H7 (cell line): ENCODE results near the gene CELF2. TPM values are rescaled to one million over a fixed set of nuclear protein-coding genes. Genes with fewer than 3 reads are reported as not detected.
"Not testable (repeated sequence)": the region's sequence is repeated elsewhere in the genome, so short reads cannot be mapped to it uniquely, and the experiment has no call there.

Experiments used
- DNase-seq: peaks from one replicate; pipeline ENCODE4 v3.0.0; 2012
- H3K27me3 ChIP-seq: 2 replicates; pipeline ENCODE4 v1.6.0; 2011; ENCODE audit warnings: mild to moderate bottlenecking, low read length; ENCODE audit not compliant: control insufficient read depth, insufficient read depth
- H3K36me3 ChIP-seq: replicated peaks from 2 replicates; pipeline ENCODE4 v1.5.1; 2011; ENCODE audit warnings: low read length; ENCODE audit not compliant: control insufficient read depth, insufficient read depth
- H3K4me3 ChIP-seq: 2 replicates; pipeline ENCODE4 v1.5.1; 2011; ENCODE audit warnings: low read depth, mild to moderate bottlenecking, control low read depth, low read length, moderate library complexity; ENCODE audit not compliant: insufficient read depth
- total RNA-seq: library from RNA; depleted of rRNA; stranded (reverse); fragments of >200 nt; shearing (Covaris generic); gene quantifications from 2 replicates; pipeline ENCODE4 v1.2.3, GENCODE V29; 2014

Gene CELF2
- total RNA-seq, 1 experiment from 2014 or later, result 8.5 TPM

DNA sequence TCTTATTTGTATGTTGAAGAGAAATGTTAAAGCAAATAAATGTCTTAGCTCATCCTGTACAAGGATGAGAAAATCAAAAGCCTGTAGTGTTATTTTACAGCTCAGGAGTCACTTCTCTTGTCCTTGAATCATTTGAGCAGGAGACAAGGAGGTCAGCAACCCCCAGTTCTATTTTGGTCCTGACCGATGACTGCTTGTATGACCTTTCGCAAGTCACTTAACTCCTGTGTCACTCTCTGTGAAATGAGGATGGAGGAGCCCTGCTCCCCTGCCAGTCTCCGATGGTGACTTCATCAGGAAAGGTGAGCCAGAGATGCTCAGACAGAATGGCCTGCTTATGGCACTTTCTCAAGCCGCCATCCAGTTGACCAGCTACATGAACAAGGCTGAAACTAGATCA, 101.0 kb downstream of the CELF2 start:
- Histone ChIP-seq H3K27me3 (no peaks in the 10 kb centered on the region), H3K36me3 (no peaks in the 10 kb centered on the region), H3K4me3 (no peak overlapping the region)
- no peak for DNase-seq

DNA sequence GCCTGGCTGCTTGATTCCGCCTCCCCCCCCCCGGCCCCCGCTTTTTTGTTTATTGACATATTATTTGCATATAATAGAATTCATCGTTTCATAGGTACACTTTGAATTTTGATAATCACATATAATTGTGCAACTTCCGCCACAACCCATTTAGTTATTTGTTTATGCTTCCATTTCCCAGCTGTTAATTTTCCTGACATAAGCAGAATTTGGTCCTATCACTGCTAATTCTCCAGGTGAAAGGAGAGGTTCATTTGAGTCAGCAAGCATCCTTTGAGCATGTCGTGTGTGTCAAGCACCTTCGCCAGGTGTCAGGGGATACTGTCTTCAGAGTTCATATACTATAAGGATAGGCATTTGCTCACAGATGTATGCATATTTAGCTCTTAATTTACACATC, 102.2 kb downstream of the CELF2 start:
- no peak for DNase-seq

DNA sequence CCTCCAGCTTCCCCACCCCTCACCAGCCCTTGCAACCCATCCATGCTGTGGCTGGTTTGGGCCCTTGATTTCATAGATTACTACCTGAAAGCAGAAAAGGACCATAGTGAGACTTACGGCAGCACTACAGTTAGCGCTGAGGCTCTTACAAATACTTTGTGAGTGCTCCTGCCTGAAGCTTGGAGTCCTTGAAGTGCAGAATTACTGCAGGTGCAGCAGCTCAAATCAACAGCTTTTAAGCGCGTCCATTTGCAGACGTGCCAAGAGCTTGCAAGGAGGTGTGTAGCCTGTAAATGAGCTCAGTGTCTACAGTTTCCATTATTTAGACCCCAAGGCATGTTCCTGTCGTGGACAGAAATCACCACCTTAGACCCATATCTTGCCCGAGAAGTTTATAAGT, 103.0 kb downstream of the CELF2 start:
- H3K4me3 ChIP-seq, result no peak overlapping the region
- no peaks in the 10 kb centered on the region for H3K27me3 ChIP-seq
- no peak for DNase-seq
- H3K36me3 ChIP-seq, result no peaks in the 10 kb centered on the region

More for the DNA sequence above, 102.2 kb downstream of the CELF2 start:
- H3K36me3 ChIP-seq, result no peaks in the 10 kb centered on the region
- no peaks in the 10 kb centered on the region for H3K27me3 ChIP-seq
- H3K4me3 ChIP-seq, result no peak overlapping the region

DNA sequence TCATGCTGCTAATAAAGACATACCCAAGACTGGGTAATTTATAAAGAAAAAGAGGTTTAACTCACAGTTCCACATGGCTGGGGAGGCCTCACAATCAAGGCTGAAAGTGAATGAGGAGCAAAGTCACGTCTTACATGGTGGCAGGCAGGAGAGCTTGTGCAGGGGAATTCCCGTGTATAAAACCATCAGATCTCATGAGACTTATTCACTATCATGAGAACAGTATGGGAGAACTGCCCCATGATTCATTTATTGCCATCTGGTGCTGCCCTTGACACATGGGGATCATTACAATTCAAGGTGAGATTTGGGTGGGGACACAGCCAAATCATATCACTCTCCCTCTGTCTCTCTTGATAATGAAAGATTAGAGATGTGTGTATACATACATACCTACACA, 106.2 kb downstream of the CELF2 start:
- not testable (repeated sequence) for DNase-seq, H3K4me3 ChIP-seq, H3K36me3 ChIP-seq, H3K27me3 ChIP-seq

DNA sequence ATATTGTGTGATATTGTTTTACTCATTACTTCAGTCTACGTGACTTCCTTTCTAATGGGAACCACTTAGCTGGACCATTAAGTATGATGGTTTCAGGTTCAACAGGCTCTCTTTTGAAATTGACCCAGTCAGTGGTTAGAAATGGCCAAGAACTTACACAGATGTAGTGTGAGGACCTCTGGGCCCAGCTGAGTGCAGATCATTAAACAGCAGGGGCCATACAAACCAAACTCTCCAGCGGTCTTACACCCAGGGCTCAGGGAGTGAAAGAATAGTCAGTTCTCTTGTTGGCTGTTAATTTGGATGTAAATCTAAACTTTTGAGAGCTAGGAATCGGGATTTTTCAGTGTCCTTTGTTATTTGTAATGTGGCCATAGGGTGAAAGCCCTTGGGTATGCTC, 107.3 kb downstream of the CELF2 start:
- DNase-seq, result no peak
- H3K27me3 ChIP-seq, result no peaks in the 10 kb centered on the region
- no peak overlapping the region for H3K4me3 ChIP-seq
- H3K36me3 ChIP-seq, result no peaks in the 10 kb centered on the region

DNA sequence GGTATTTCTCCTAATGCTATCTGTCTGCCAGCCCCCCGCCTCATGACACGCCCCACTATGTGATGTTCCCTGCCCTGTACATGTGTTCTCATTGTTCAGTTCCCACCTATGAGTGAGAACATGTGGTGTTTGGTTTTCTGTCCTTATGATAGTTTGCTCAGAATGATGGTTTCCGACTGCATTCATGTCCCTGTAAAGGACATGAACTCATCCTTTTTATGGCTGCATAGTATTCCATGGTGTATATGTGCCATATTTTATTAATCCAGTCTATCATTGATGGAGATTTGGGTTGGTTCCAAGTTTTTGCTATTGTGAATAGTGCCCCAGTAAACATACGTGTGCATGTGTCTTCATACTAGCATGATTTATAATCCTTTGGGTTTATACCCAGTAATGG, 109.3 kb downstream of the CELF2 start:
- not testable (repeated sequence) for H3K4me3 ChIP-seq, H3K27me3 ChIP-seq, H3K36me3 ChIP-seq, DNase-seq

DNA sequence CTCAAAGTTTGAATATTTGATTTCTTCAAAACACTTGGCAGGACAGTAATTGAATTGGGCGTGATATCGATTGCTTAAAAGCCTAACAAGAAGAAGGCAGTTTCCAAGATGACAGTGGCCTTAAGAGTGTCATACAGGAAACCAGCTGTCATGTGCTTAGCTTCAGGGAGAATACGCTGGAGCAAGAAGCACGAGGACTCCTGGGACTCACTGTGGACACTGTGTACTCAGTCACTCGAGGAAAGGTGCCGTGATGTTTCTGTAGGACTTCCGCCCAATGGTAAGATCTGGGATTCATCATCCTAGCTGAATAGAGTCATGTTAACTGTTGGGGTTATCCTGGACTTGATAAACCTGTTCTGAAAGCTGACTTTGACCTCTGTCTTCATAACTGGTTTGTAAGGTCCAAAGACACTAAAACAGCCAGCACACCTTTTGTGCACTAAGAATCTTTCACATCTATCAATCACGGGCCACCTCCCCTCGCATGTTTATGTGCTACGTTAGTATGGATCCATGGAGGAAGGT, 113.5 kb downstream of the CELF2 start:
- H3K4me3 ChIP-seq, result no peak overlapping the region
- H3K36me3 ChIP-seq, result no peaks in the 10 kb centered on the region
- DNase-seq, result no peak
- H3K27me3 ChIP-seq, result no peaks in the 10 kb centered on the region

DNA sequence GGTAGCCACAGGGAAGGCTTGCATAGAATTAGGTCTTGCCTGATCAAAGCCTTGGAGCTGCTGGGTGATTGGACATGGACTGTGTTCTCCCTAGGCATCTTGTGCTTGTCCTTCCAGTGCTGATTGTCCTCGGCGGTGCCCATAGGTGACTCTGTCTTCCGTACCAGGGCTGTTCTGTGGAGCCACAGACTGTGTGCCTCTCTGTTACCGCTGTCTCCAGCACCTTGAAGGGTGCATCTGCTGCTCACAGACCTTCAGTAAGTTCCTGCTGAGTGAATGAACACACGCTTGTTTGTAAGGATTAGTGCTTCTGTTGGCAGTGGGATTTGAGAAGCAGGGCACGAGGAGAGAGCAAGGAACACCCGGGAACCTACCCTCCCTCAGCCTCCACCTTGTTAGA, 116.7 kb downstream of the CELF2 start:
- H3K27me3 ChIP-seq, result no peaks in the 10 kb centered on the region
- H3K4me3 ChIP-seq, result no peak overlapping the region
- DNase-seq, result no peak

DNA sequence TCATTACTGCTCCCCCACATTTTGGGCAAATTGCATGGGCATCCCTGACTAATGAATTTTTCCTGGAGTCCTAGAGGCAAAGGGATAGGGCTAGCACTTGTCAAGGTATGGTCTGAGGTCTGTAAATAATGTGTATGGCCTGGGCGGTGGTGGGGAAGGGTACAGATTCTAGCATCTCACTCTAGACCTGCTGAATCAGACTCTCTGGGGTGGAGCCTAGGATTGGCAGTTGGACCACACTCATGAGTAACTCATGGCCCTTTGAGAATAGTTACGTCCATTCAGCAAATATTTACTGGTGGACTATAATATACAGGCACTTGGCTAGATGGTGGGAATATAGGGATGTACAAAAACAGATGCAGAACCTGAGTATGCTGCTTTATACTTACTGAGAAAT, 118.0 kb downstream of the CELF2 start:
- Histone ChIP-seq H3K4me3 (no peak overlapping the region), H3K36me3 (no peaks in the 10 kb centered on the region), H3K27me3 (no peaks in the 10 kb centered on the region)
- DNase-seq, result no peak

More for the DNA sequence above, 116.7 kb downstream of the CELF2 start:
- no peaks in the 10 kb centered on the region for H3K36me3 ChIP-seq

DNA sequence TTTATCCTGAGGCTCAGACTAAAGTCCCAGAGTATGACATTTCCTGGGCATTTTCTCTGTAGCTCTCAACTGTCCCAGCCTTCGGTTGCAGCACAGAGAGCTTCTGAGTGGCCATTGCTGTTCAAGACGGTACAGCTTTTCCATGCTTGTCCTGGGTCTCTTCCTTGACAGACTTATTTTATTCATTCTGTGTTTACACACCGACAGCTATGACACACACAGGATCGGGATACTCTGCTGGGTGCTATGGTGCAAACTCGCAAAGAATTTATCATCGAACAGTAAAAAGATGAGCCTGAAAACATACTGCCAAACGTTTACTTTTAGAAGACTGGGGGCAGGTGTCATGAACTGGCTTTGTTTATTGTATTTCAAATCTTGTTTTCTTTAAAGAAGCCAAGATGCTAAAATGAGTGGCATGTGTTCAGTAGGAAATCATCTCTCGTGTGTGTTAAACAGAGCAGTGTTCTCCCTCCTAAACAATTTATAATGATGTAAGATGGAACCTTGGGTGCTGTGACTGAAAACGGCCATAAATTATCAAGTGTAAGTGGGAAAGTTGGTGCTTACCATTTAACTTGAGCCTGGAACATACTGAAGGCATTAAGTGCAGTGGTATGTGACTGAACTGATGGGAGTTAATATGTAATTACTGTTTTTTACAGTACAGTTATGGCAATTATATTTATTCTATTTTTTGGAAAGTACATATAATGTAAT, 120.8 kb downstream of the CELF2 start:
- no peaks in the 10 kb centered on the region for H3K27me3 ChIP-seq
- no peak for DNase-seq
- H3K4me3 ChIP-seq, result no peak overlapping the region
- H3K36me3 ChIP-seq, result no peaks in the 10 kb centered on the region

DNA sequence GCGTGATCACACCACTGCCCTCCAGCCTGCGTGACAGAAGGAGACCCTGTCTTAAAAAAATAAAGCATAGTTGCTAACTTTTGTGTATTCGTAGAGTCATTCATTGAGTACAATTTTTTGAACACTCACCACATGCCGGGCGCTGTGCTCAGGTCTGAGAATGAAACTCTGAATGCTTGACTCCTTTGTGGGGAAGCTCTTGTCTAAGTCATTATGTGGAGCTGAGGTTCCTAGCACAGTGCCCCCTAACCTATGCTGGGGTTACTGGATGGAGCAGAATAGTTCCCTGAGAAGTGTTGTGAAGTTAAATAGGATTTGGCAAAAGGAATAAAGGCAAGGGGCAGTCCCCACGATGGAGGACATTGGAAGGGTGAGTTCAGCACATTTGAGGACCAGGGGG, 123.3 kb downstream of the CELF2 start:
- Histone ChIP-seq H3K36me3 (no peaks in the 10 kb centered on the region), H3K4me3 (no peak overlapping the region), H3K27me3 (no peaks in the 10 kb centered on the region)
- DNase-seq, result peak; percentile 17

DNA sequence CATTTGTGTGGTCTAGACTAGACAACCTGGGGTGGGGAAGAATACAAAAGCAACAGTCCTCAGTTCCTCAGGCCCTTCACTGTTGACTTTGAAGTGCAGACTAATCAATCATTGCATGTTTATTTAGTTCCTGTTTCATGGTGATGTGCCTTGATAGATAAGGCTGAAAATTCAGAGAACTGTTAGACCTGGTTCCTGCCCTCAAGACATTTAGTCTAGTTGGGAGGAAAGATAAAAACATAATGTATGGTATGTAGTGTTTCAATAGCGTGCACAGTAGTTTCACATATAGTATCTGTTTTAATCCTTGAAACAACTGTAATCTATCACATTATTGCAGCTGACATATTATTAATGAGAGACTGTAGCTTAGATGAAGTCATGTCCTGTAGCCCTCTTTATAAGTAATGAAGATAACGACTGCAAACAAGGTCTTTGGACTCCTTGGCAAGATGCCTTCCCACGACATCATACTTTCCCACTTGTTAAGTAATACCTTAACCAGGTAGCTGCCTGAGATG, 124.0 kb downstream of the CELF2 start:
- H3K4me3 ChIP-seq, result no peak overlapping the region
- H3K27me3 ChIP-seq, result no peaks in the 10 kb centered on the region
- no peaks in the 10 kb centered on the region for H3K36me3 ChIP-seq
- DNase-seq, result no peak

DNA sequence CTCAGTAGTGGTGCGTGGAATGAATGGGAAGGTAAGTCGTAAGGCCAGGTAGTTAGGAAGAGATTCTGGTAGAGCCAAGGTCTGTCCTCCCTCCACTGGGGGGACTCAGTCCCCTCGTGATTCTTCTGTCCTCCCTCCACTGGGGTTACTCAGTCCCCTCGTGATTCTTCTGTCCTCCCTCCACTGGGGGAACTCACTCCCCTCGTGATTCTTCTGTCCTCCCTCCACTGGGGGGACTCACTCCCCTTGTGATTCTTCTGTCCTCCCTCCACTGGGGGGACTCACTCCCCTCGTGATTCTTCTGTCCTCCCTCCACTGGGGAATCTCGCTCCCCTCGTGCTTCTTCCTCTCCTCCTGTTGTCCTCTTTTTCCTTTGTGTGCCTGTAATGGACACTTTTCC, 125.1 kb downstream of the CELF2 start:
- Histone ChIP-seq H3K27me3 (no peaks in the 10 kb centered on the region), H3K4me3 (no peak overlapping the region), H3K36me3 (no peaks in the 10 kb centered on the region)
- DNase-seq, result no peak

DNA sequence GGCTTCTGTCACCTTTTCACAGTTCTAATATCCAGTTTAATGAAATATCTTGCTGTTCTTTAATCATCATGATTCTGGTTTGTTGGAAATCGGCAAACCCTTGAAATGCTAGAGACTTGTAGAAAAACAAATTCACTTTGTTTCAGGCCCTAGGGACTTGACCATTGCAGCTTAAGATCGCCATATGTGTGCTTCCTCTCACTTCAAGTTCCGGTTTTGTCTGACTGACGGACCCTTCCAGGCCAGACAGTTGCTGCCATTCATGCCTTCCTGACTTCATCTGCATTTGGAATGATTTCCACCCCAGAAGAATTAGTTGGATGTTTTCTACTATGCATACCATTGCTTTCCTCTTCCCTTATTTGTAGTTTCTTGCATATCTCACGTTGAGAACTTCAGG, 125.6 kb downstream of the CELF2 start:
- no peaks in the 10 kb centered on the region for H3K36me3 ChIP-seq
- DNase-seq, result no peak
- H3K27me3 ChIP-seq, result no peaks in the 10 kb centered on the region
- no peak overlapping the region for H3K4me3 ChIP-seq

DNA sequence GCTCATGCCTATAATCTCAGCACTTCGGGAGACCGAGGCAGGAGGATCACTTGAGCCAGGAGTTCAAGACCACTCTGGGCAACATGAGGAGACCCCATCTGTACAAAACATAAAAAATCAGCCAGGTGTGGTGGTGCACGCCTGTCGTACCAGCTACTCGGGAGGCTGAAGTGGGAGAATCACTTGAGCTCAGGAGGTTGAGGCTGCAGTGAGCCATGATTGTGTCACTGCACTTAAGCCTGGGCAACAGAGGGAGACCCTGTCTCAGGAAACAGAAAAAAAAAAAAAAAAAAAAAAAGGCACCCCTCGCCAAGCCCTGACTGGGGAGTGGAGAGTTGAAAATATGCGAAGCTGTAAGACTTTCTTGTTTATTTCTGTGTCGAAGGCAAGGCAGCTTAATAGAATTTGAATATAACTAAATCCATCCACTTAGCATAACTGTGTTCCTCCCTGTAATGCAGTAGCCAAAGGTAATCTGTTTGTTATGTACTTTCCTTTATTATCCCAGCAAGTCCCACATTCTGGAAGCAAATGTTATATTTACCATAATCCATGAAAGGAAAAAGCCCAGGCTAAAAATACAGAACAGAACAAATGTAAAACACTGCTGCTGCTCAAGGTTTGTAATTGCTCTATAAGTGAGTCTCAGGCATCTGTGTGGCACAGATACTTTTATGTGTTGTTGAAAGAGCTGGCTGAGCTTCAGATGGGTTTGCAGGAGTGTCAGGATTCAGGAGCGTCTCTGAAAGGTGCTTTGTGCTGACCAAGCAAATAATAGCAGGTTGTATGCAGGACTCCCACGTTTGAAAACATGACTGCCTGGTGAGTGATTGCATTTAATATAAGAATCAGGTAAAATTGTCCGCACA, 127.2 kb downstream of the CELF2 start:
- Histone ChIP-seq H3K36me3 (no peaks in the 10 kb centered on the region), H3K4me3 (no peak overlapping the region), H3K27me3 (no peaks in the 10 kb centered on the region)
- peak; percentile 27 for DNase-seq
